SK-N-SH treated with all-trans-retinoic acid at 6 μM for 48 hours (cell line): ENCODE measurements around the gene PIGW.

Experiments used
- ATAC-seq: fragments of 200-7000 bp; cut with Tn5 transposase; 3 replicates; pipeline ENCODE4 v1.9.1; 2020; ENCODE audit warnings: mild to moderate bottlenecking, moderate library complexity
- ARNTL ChIP-seq: fragments of 450-650 bp; formaldehyde crosslinking; IDR thresholded peaks from 2 replicates; pipeline ENCODE4 v1.5.0; 2020; ENCODE audit warnings: low read depth, mild to moderate bottlenecking, moderate library complexity, borderline replicate concordance
- BACH2 ChIP-seq: fragments of 250-450 bp; sonication (Bioruptor Pico); IDR thresholded peaks from 2 replicates; pipeline ENCODE4 v1.9.0; 2021; ENCODE audit warnings: mild to moderate bottlenecking, borderline replicate concordance
- CSDC2 ChIP-seq: fragments of 250-450 bp; sonication (Bioruptor Pico); IDR thresholded peaks from 2 replicates; pipeline ENCODE4 v1.5.0; 2020; ENCODE audit warnings: mild to moderate bottlenecking, moderate library complexity
- ESRRG ChIP-seq: fragments of 250-450 bp; sonication (Bioruptor Pico); IDR thresholded peaks from 2 replicates; pipeline ENCODE4 v1.6.1; 2021; ENCODE audit warnings: mild to moderate bottlenecking
- GLIS3 ChIP-seq: fragments of 250-450 bp; sonication (Bioruptor Pico); IDR thresholded peaks from 2 replicates; pipeline ENCODE4 v1.5.0; 2020; ENCODE audit warnings: mild to moderate bottlenecking, moderate library complexity
- ISL1 ChIP-seq: fragments of 250-450 bp; sonication (Bioruptor Pico); IDR thresholded peaks from 2 replicates; pipeline ENCODE4 v2.1.2; 2022; ENCODE audit warnings: mild to moderate bottlenecking, moderate library complexity
- OSR1 ChIP-seq: fragments of 250-450 bp; sonication (Bioruptor Pico); IDR thresholded peaks from 2 replicates; pipeline ENCODE4 v1.8.0; 2022; ENCODE audit warnings: moderate library complexity, mild to moderate bottlenecking, inconsistent platforms
- PPARA ChIP-seq: fragments of 250-450 bp; sonication (Bioruptor Pico); IDR thresholded peaks from 2 replicates; pipeline ENCODE4 v1.5.0; 2020; ENCODE audit warnings: mild to moderate bottlenecking, borderline replicate concordance
- RARB ChIP-seq: fragments of 250-450 bp; sonication (Bioruptor Pico); IDR thresholded peaks from 2 replicates; pipeline ENCODE4 v1.8.0; 2021; ENCODE audit warnings: mild to moderate bottlenecking, moderate library complexity
- SNAI2 ChIP-seq: fragments of 250-450 bp; sonication (Bioruptor Pico); IDR thresholded peaks from 2 replicates; pipeline ENCODE4 v1.5.0; 2020; ENCODE audit warnings: mild to moderate bottlenecking, moderate library complexity
- TCF4 ChIP-seq: fragments of 250-450 bp; sonication (Bioruptor Pico); IDR thresholded peaks from 2 replicates; pipeline ENCODE4 v1.8.0; 2021; ENCODE audit warnings: mild to moderate bottlenecking, moderate library complexity, borderline replicate concordance
- ZC3H10 ChIP-seq: fragments of 250-450 bp; sonication (Bioruptor Pico); IDR thresholded peaks from 2 replicates; pipeline ENCODE4 v1.5.1; 2021; ENCODE audit warnings: mild to moderate bottlenecking, moderate library complexity
- ZFP3 ChIP-seq: fragments of 250-450 bp; sonication (Bioruptor Pico); IDR thresholded peaks from 2 replicates; pipeline ENCODE4 v1.5.0; 2020; ENCODE audit warnings: mild to moderate bottlenecking, moderate library complexity
- ZFP30 ChIP-seq: fragments of 450-650 bp; formaldehyde crosslinking; IDR thresholded peaks from 2 replicates; pipeline ENCODE4 v1.5.0; 2022; ENCODE audit warnings: mild to moderate bottlenecking, moderate library complexity
- ZNF565 ChIP-seq: fragments of 450-650 bp; formaldehyde crosslinking; conservative IDR thresholded peaks from 2 replicates; pipeline ENCODE4 v1.5.0; 2020; ENCODE audit warnings: low read depth, mild to moderate bottlenecking, moderate library complexity
- ZNF70 ChIP-seq: fragments of 450-650 bp; formaldehyde crosslinking; IDR thresholded peaks from 2 replicates; pipeline ENCODE4 v1.5.0; 2020; ENCODE audit warnings: mild to moderate bottlenecking, moderate library complexity
- ZNF8 ChIP-seq: fragments of 450-650 bp; formaldehyde crosslinking; IDR thresholded peaks from 2 replicates; pipeline ENCODE4 v1.5.0; 2020; ENCODE audit warnings: mild to moderate bottlenecking, moderate library complexity
- TF ChIP-seq, protein P1 (sequence below): fragments of 250-450 bp; sonication (Bioruptor Pico); IDR thresholded peaks from 2 replicates; pipeline ENCODE4 v1.5.1; 2020; ENCODE audit warnings: low read depth, mild to moderate bottlenecking, moderate library complexity
- TF ChIP-seq, protein P2 (sequence below): fragments of 250-450 bp; sonication (Bioruptor Pico); IDR thresholded peaks from 2 replicates; pipeline ENCODE4 v1.8.0; 2021; ENCODE audit warnings: low read depth, mild to moderate bottlenecking, moderate library complexity, borderline replicate concordance
- TF ChIP-seq, protein P3 (sequence below): fragments of 250-450 bp; sonication (Bioruptor Pico); IDR thresholded peaks from 2 replicates; pipeline ENCODE4 v1.5.0; 2020; ENCODE audit warnings: mild to moderate bottlenecking, moderate library complexity

PIGW gene

DNA sequence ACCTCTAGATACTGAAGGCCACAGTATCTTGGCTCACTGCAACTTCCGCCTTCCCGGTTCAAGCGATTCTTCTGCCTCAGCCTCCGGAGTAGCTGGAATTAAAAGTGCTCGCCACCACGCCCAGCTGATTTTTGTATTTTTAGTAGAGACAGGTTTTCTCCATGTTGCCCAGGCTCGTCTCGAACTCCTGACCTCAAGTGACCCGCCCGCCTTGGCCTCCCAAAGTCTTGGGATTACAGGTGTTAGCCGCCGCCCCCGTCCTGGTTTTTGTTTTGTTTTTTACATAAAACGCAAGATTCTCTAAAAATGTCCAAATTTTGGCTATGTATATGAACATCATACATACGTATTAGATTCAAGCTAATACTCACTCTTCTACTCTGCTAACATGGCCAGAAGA, 8.0 kb downstream of the PIGW start:
- TF ChIP-seq GLIS3 (no peak), ZFP3 (CRISPR knock-in tag) (no peak), OSR1 (CRISPR knock-in tag) (no peak), ISL1 (no peak), ZNF8 (CRISPR knock-in tag) (no peak), CSDC2 (no peak)
- TF ChIP-seq, protein P1, sequence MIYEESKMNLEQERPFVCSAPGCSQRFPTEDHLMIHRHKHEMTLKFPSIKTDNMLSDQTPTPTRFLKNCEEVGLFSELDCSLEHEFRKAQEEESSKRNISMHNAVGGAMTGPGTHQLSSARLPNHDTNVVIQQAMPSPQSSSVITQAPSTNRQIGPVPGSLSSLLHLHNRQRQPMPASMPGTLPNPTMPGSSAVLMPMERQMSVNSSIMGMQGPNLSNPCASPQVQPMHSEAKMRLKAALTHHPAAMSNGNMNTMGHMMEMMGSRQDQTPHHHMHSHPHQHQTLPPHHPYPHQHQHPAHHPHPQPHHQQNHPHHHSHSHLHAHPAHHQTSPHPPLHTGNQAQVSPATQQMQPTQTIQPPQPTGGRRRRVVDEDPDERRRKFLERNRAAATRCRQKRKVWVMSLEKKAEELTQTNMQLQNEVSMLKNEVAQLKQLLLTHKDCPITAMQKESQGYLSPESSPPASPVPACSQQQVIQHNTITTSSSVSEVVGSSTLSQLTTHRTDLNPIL, result no peak
- ATAC-seq, result no peak

DNA sequence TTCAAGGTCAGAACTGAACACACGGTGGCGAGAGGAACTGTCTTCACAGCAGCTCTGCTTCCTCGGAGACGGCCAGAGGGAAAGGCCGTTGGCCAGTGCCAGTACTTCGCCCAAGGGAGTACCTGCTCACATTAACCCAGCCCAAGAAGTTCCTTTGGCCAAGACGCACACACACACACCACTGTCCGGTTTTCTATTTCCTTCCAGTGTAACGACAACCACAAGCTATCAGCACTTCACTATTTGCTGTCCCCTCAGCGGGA, 9.2 kb downstream of the PIGW start:
- TF ChIP-seq GLIS3 (no peak), OSR1 (CRISPR knock-in tag) (no peak), BACH2 (CRISPR knock-in tag) (no peak), TCF4 (CRISPR knock-in tag) (no peak)
- TF ChIP-seq, protein P2, sequence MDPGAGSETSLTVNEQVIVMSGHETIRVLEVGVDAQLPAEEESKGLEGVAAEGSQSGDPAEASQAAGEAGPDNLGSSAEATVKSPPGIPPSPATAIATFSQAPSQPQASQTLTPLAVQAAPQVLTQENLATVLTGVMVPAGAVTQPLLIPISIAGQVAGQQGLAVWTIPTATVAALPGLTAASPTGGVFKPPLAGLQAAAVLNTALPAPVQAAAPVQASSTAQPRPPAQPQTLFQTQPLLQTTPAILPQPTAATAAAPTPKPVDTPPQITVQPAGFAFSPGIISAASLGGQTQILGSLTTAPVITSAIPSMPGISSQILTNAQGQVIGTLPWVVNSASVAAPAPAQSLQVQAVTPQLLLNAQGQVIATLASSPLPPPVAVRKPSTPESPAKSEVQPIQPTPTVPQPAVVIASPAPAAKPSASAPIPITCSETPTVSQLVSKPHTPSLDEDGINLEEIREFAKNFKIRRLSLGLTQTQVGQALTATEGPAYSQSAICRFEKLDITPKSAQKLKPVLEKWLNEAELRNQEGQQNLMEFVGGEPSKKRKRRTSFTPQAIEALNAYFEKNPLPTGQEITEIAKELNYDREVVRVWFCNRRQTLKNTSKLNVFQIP (CRISPR knock-in tag), result no peak
- peak; percentile 31 for ATAC-seq

DNA sequence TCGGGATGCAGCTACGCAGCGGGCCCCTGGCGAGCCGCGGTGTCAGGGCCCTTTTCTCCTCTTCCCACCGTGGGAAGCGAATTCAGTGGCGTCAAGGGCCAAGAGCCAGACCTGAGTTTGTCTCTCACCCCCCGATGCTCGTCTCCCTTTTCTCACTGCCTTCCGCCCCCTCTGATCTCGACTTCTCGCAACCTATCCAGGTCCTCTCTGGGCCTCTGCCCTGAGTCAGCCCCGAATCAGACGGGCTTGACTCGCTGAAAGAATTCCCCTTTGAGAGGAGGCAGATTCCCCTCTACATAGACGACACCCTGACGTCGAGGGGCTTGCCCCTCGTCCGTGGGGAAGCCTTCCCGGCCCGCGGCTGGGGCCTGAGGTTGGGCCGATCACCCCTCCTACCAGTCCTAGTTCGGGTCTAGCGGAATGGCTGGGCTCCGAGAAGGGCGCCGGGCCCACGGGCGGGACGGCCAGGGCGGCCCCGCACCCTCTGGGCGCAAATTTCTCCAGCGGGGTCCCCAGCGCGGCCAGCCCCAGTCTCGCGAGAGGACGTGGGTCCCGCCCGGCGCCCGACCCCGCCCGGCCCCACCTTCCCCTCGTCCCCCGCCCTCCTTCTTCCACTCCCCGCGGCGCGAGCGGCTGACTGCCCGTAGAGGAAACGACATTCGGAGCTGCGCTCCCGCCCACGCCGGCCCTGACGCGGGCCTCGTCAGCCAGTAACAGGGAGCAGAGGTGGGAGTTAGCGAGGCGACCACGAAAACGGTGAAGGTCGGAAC, 9.7 kb downstream of the PIGW start, which contains the start of gene GGNBP2:
Gene GGNBP2, plus strand, starts transcription at position 613 of the 770 bp plus-strand sequence. CDS start 806 bp downstream, outside the sequence.
- peak; percentile 79 for ATAC-seq
- TF ChIP-seq ZC3H10 (no peak), ZFP3 (CRISPR knock-in tag) (no peak), ISL1 (no peak), CSDC2 (no peak), ZNF8 (CRISPR knock-in tag) (no peak), ARNTL (CRISPR knock-in tag) (no peak), ZNF70 (CRISPR knock-in tag) (no peak), SNAI2 (CRISPR knock-in tag) (no peak), PPARA (CRISPR knock-in tag) (no peak), ESRRG (CRISPR knock-in tag) (no peak)
- TF ChIP-seq, protein P1, result no peak
- TF ChIP-seq, protein P2 (CRISPR knock-in tag), result no peak

DNA sequence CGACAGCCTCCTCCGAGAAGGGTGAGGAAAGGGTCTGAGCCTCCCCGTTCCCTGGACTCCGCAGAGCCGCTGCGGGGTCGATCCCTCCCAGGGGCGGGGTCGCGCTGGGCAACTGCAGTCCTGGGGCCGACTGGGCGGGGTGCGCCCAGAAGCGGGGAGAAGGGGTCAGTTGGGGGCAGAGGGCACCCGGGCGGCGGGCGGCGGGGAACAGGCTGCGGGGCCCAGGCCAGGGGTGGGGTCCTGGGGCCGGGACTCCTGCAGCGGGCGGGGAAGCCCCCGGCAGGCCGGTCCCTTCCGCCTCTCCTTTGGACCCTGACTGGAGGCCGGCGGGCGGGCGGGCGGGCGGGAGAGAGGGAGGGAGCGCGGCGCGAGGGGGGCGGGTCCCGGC, 10.3 kb downstream of the PIGW start:
- peak; percentile 62 for ATAC-seq
- TF ChIP-seq ZNF70 (CRISPR knock-in tag) (no peak), ARNTL (CRISPR knock-in tag) (no peak), GLIS3 (no peak), CSDC2 (no peak), OSR1 (CRISPR knock-in tag) (no peak), RARB (CRISPR knock-in tag) (no peak), ZNF8 (CRISPR knock-in tag) (no peak), BACH2 (CRISPR knock-in tag) (no peak), ZNF565 (no peak), ZFP30 (CRISPR knock-in tag) (no peak), SNAI2 (CRISPR knock-in tag) (no peak), TCF4 (CRISPR knock-in tag) (no peak)
- TF ChIP-seq, protein P1, result no peak
- TF ChIP-seq, protein P3, sequence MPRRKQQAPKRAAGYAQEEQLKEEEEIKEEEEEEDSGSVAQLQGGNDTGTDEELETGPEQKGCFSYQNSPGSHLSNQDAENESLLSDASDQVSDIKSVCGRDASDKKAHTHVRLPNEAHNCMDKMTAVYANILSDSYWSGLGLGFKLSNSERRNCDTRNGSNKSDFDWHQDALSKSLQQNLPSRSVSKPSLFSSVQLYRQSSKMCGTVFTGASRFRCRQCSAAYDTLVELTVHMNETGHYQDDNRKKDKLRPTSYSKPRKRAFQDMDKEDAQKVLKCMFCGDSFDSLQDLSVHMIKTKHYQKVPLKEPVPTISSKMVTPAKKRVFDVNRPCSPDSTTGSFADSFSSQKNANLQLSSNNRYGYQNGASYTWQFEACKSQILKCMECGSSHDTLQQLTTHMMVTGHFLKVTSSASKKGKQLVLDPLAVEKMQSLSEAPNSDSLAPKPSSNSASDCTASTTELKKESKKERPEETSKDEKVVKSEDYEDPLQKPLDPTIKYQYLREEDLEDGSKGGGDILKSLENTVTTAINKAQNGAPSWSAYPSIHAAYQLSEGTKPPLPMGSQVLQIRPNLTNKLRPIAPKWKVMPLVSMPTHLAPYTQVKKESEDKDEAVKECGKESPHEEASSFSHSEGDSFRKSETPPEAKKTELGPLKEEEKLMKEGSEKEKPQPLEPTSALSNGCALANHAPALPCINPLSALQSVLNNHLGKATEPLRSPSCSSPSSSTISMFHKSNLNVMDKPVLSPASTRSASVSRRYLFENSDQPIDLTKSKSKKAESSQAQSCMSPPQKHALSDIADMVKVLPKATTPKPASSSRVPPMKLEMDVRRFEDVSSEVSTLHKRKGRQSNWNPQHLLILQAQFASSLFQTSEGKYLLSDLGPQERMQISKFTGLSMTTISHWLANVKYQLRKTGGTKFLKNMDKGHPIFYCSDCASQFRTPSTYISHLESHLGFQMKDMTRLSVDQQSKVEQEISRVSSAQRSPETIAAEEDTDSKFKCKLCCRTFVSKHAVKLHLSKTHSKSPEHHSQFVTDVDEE (CRISPR knock-in tag), result no peak
- TF ChIP-seq, protein P2 (CRISPR knock-in tag), result no peak
- TF ChIP-seq, all 23 proteins: peak for 0
